Left hindlimb (tissue), 1 donor: ENCODE measurements around the gene DHRS7B.
"Not testable (repeated sequence)": the region's sequence is repeated elsewhere in the genome, so short reads cannot be mapped to it uniquely, and the experiment has no call there.

ENCODE experiments used
- DNase-seq: peaks from one replicate; pipeline ENCODE4 v3.0.0-alpha.2; 2018

DHRS7B gene

GRCh38 chr17:21212826-21213637 lies 86.3 kb downstream of the DHRS7B start:
- DNase-seq, result no peak

- DNase-seq, result peak; percentile 39
These were observed 86.9 kb downstream of the DHRS7B start for GRCh38 chr17:21213638-21214014.

- peak; percentile 97 for DNase-seq
These were observed 87.4 kb downstream of the DHRS7B start, which contains the start of gene TMEM11 for GRCh38 chr17:21214015-21214776. Gene TMEM11, minus strand, starts transcription at chr17:21214161. Its CDS starts 9 bp downstream, at chr17:21214152.

GRCh38 chr17:21214777-21215541 lies 88.2 kb downstream of the DHRS7B start:
- DNase-seq, result no peak

GRCh38 chr17:21215935-21216334 lies 89.2 kb downstream of the DHRS7B start:
- DNase-seq, result no peak

GRCh38 chr17:21217346-21217745 lies 90.6 kb downstream of the DHRS7B start:
- DNase-seq, result no peak

- DNase-seq, result no peak
These were observed 91.3 kb downstream of the DHRS7B start for GRCh38 chr17:21218101-21218500.

- no peak for DNase-seq
These were observed 92.1 kb downstream of the DHRS7B start for GRCh38 chr17:21218831-21219380.

- DNase-seq, result no peak
These were observed 96.3 kb downstream of the DHRS7B start for GRCh38 chr17:21223086-21223485.

- not testable (repeated sequence) for DNase-seq
These were observed 100.5 kb downstream of the DHRS7B start for GRCh38 chr17:21227277-21227676.

GRCh38 chr17:21228111-21228510 lies 101.3 kb downstream of the DHRS7B start:
- DNase-seq, result no peak

- no peak for DNase-seq
These were observed 102.1 kb downstream of the DHRS7B start for GRCh38 chr17:21228845-21229244.

GRCh38 chr17:21231533-21231932 lies 104.8 kb downstream of the DHRS7B start:
- no peak for DNase-seq

- no peak for DNase-seq
These were observed 105.4 kb downstream of the DHRS7B start for GRCh38 chr17:21232033-21232749.

GRCh38 chr17:21233581-21234347 lies 107.0 kb downstream of the DHRS7B start:
- DNase-seq, result no peak

- no peak for DNase-seq
These were observed 109.2 kb downstream of the DHRS7B start for GRCh38 chr17:21235921-21236320.

- no peak for DNase-seq
These were observed 113.1 kb downstream of the DHRS7B start for GRCh38 chr17:21239680-21240368.

- DNase-seq, result no peak
These were observed 113.7 kb downstream of the DHRS7B start for GRCh38 chr17:21240369-21241055.
